H1 (cell line): ENCODE data around the gene GNL3L. TPM values are rescaled to one million over a fixed set of nuclear protein-coding genes. Genes with fewer than 3 reads are reported as not detected.
"Not testable (repeated sequence)": the region's sequence is repeated elsewhere in the genome, so short reads cannot be mapped to it uniquely, and the experiment has no call there.

Source experiments
- CTCF ChIA-PET: fragments of 300-600 bp; sonication (Branson Sonifier 250); formaldehyde crosslinking; loops from one replicate; lab custom pipeline; 2021; ENCODE audit not compliant: partially characterized antibody; lab: Charles Lee
- POLR2A ChIA-PET: fragments of 300-600 bp; sonication (Branson Sonifier 250); formaldehyde crosslinking; loops from one replicate; lab custom pipeline; 2021; ENCODE audit warnings: inconsistent platforms; ENCODE audit not compliant: partially characterized antibody; lab: Charles Lee
- DNase-seq, 2 experiments: peaks; one replicate each; pipeline versions ENCODE4 v3.0.0 to v3.0.0-alpha.2; 2010 to 2022; ENCODE audit warnings: low spot score in 2 of 2, low read depth in 1 of 2, mixed read lengths in 1 of 2
- FAIRE-seq: peaks from 2 replicates; lab custom pipeline; 2011; peaks lifted over from hg19 to GRCh38; lab: Jason Lieb, UNC
- H2AFZ ChIP-seq: 2 replicates; pipeline ENCODE4 v1.8.1; 2012; ENCODE audit warnings: low read length, inconsistent platforms
- H2AK5ac ChIP-seq: 2 replicates; pipeline ENCODE4 v1.6.1; 2013; ENCODE audit warnings: low read depth, low read length
- H2BK120ac ChIP-seq: replicated peaks from 2 replicates; pipeline ENCODE3; 2013; ENCODE audit warnings: low read depth, low read length, inconsistent platforms
- H2BK12ac ChIP-seq: 2 replicates; pipeline ENCODE4 v1.6.1; 2013; ENCODE audit warnings: low read depth, low read length
- H2BK15ac ChIP-seq: 2 replicates; pipeline ENCODE4 v1.6.1; 2013; ENCODE audit warnings: low read length
- H2BK20ac ChIP-seq: 2 replicates; pipeline ENCODE4 v1.6.1; 2013; ENCODE audit warnings: low read length
- H2BK5ac ChIP-seq: 2 replicates; pipeline ENCODE4 v1.6.1; 2013; ENCODE audit warnings: low read depth, low read length
- H3K14ac ChIP-seq: 2 replicates; pipeline ENCODE4 v1.6.1; 2013; ENCODE audit warnings: inconsistent platforms; ENCODE audit not compliant: insufficient read length
- H3K18ac ChIP-seq: 2 replicates; pipeline ENCODE4 v1.6.1; 2013; ENCODE audit warnings: low read length; ENCODE audit errors: extremely low read depth
- H3K23ac ChIP-seq: 2 replicates; pipeline ENCODE4 v1.6.1; 2013; ENCODE audit warnings: inconsistent platforms; ENCODE audit not compliant: insufficient read length
- H3K23me2 ChIP-seq: 2 replicates; pipeline ENCODE4 v1.6.1; 2013; ENCODE audit warnings: low read depth, low read length
- H3K27ac ChIP-seq: 2 replicates; pipeline ENCODE4 v1.6.1; 2011; ENCODE audit warnings: low read depth, low read length, inconsistent platforms
- H3K27me3 ChIP-seq, 4 experiments: replicated peaks in 1 of 4; 1 replicate in 1 of 4; 2 replicates in 3 of 4; pipeline versions ENCODE4 v1.6.1 to v1.8.1; 2011 to 2013; ENCODE audit warnings: low read length in 3 of 4, mild to moderate bottlenecking in 3 of 4, inconsistent platforms in 2 of 4, mixed read lengths in 2 of 4, moderate library complexity in 1 of 4; ENCODE audit not compliant: control insufficient read depth in 3 of 4, insufficient read depth in 3 of 4; ENCODE audit errors: extremely low read depth in 1 of 4
- H3K36me3 ChIP-seq, 4 experiments: 2 replicates each; pipeline versions ENCODE4 v1.6.1 to v1.8.1; 2011 to 2013; ENCODE audit warnings: mild to moderate bottlenecking in 4 of 4, low read length in 3 of 4, moderate library complexity in 2 of 4, control low read depth in 1 of 4, inconsistent platforms in 1 of 4; ENCODE audit not compliant: insufficient read depth in 4 of 4, control insufficient read depth in 2 of 4
- H3K4ac ChIP-seq: replicated peaks from 2 replicates; pipeline ENCODE3; 2013; ENCODE audit warnings: low read length, low read depth, mixed read lengths, inconsistent platforms; ENCODE audit not compliant: insufficient read length
- H3K4me1 ChIP-seq, 4 experiments: replicated peaks in 1 of 4; 1 replicate in 1 of 4; 2 replicates in 3 of 4; pipeline versions ENCODE4 v1.6.1 to v1.8.1; 2011 to 2013; ENCODE audit warnings: low read length in 3 of 4, inconsistent platforms in 2 of 4, mixed read lengths in 1 of 4; ENCODE audit not compliant: insufficient read depth in 4 of 4, control insufficient read depth in 3 of 4
- H3K4me2 ChIP-seq, 2 experiments: 2 replicates each; pipeline versions ENCODE4 v1.6.1 to v1.8.1; 2011 to 2013; ENCODE audit warnings: low read depth in 2 of 2, low read length in 2 of 2, control low read depth in 1 of 2, inconsistent platforms in 1 of 2, mild to moderate bottlenecking in 1 of 2; ENCODE audit not compliant: insufficient read depth in 1 of 2
- H3K4me3 ChIP-seq, 4 experiments: fragments of 200-600, 300-600 bp in 1 of 4; sonication (generic), shearing (Covaris generic), sonication (Bioruptor Twin) in 1 of 4; 2 replicates each; pipeline versions ENCODE4 v1.5.1 to v1.8.1; 2011 to 2016; ENCODE audit warnings: low read length in 4 of 4, low read depth in 3 of 4, control low read depth in 2 of 4, inconsistent platforms in 2 of 4, mild to moderate bottlenecking in 2 of 4, mixed read lengths in 1 of 4, moderate library complexity in 1 of 4; ENCODE audit not compliant: insufficient read depth in 2 of 4; ENCODE audit errors: extremely low read depth in 1 of 4
- H3K56ac ChIP-seq: replicated peaks from 2 replicates; pipeline ENCODE3; 2013; ENCODE audit warnings: low read depth, mild to moderate bottlenecking, mixed read lengths, low read length, inconsistent platforms; ENCODE audit not compliant: insufficient read length
- H3K79me1 ChIP-seq: 2 replicates; pipeline ENCODE4 v1.6.1; 2013; ENCODE audit warnings: low read depth, low read length, control low read depth
- H3K79me2 ChIP-seq, 2 experiments: 2 replicates each; pipeline versions ENCODE4 v1.6.1 to v1.8.1; 2012 to 2013; ENCODE audit warnings: low read length in 2 of 2, mild to moderate bottlenecking in 2 of 2, inconsistent platforms in 1 of 2; ENCODE audit not compliant: insufficient read depth in 2 of 2, control insufficient read depth in 1 of 2
- H3K9ac ChIP-seq, 4 experiments: replicated peaks in 1 of 4; 1 replicate in 1 of 4; 2 replicates in 3 of 4; pipeline versions ENCODE4 v1.6.1 to v1.8.1; 2011 to 2013; ENCODE audit warnings: low read depth in 3 of 4, low read length in 3 of 4, control low read depth in 2 of 4, mild to moderate bottlenecking in 2 of 4, moderate library complexity in 2 of 4, inconsistent platforms in 1 of 4; ENCODE audit errors: extremely low read depth in 1 of 4
- H3K9me3 ChIP-seq, 2 experiments: 2 replicates each; pipeline versions ENCODE4 v1.6.1 to v1.8.1; 2012 to 2013; ENCODE audit warnings: mild to moderate bottlenecking in 2 of 2, moderate library complexity in 2 of 2, control low read depth in 1 of 2, inconsistent platforms in 1 of 2, low read depth in 1 of 2, low read length in 1 of 2, mixed read lengths in 1 of 2; ENCODE audit not compliant: insufficient read depth in 2 of 2
- H4K20me1 ChIP-seq, 2 experiments: replicated peaks in 1 of 2; 2 replicates each; pipeline versions ENCODE3 to v1.8.1; 2011 to 2013; ENCODE audit warnings: inconsistent platforms in 2 of 2, low read length in 2 of 2, mild to moderate bottlenecking in 1 of 2; ENCODE audit not compliant: insufficient read depth in 2 of 2, control insufficient read depth in 1 of 2
- H4K5ac ChIP-seq: 2 replicates; pipeline ENCODE4 v1.6.1; 2013; ENCODE audit warnings: low read length, low read depth, mixed read lengths, inconsistent platforms; ENCODE audit not compliant: insufficient read length
- H4K8ac ChIP-seq: 2 replicates; pipeline ENCODE4 v1.8.0; 2013; ENCODE audit warnings: mild to moderate bottlenecking, moderate library complexity, low read length, inconsistent platforms; ENCODE audit not compliant: insufficient read depth; ENCODE audit errors: extremely low read depth
- H4K91ac ChIP-seq: replicated peaks from 2 replicates; pipeline ENCODE3; 2013; ENCODE audit warnings: low read length, mixed read lengths, inconsistent platforms; ENCODE audit not compliant: insufficient read length
- CTBP2 ChIP-seq: IDR thresholded peaks from 2 replicates; pipeline ENCODE4 v1.7.0; 2011; ENCODE audit warnings: borderline replicate concordance, mild to moderate bottlenecking, moderate library complexity, mixed read lengths, low read length; ENCODE audit not compliant: insufficient read depth, insufficient read length
- EGR1 ChIP-seq: IDR thresholded peaks from 2 replicates; pipeline ENCODE4 v1.6.1; 2011; ENCODE audit warnings: low read depth, low read length, borderline replicate concordance
- RFX5 ChIP-seq: IDR thresholded peaks from 2 replicates; pipeline ENCODE4 v1.6.1; 2011; ENCODE audit warnings: low read depth, low read length, improper control_type of control experiment, borderline replicate concordance
- WGBS, 2 experiments: shearing (Covaris generic) in 1 of 2; methylation state at CpG; one replicate each; pipeline versions ENCODE4 v1.1.6 to v1.1.7; 2013 to 2015; ENCODE audit warnings: low lambda C conversion rate in 2 of 2, mixed read lengths in 2 of 2, inconsistent platforms in 1 of 2, low coverage in 1 of 2, missing lambda C conversion rate in 1 of 2; ENCODE audit not compliant: insufficient replicate concordance in 2 of 2, insufficient coverage in 1 of 2, insufficient read length in 1 of 2; ENCODE audit errors: extremely low coverage in 1 of 2, missing lambda C conversion rate in 1 of 2; 5-methylcytosine and 5-hydroxymethylcytosine counted together
- polyA plus RNA-seq, 7 experiments: library from polyadenylated mRNA; depleted of rRNA in 3 of 7; stranded (reverse) in 5 of 7; unstranded in 2 of 7; fragments of >200 nt in 5 of 7; fragments of 200-250 nt in 2 of 7; gene quantifications; 1 replicate in 5 of 7; 2 replicates in 1 of 7; 4 replicates in 1 of 7; pipeline versions ENCODE4 v1.2.1 to v1.2.3, GENCODE V29; 2011 to 2013; ENCODE audit warnings: missing spikeins in 2 of 7, mixed read lengths in 2 of 7
- total RNA-seq: library from RNA; stranded (reverse); fragmentation: NEBNext Ultra II Directional; extraction: Animal tissue kit (Norgen Biotek cat#: 25700); gene quantifications from 2 replicates; pipeline ENCODE4 v1.2.1, GENCODE V29; 2021

GNL3L gene
- total and polyA plus RNA-seq, 2 of the 8 experiments (the other 6 are each of a cell fraction or from before 2014, with no cell fraction given) = 19.1 to 71.2 TPM

- no peak for TF ChIP-seq RFX5
- TF ChIP-seq CTBP2 = no peak
- no peak for TF ChIP-seq EGR1
These were observed 40.3 kb downstream of the GNL3L start (continued) for GRCh38 chrX:54570332-54570731.

- H3K14ac ChIP-seq, H3K4me1 ChIP-seq, DNase-seq, H2AK5ac ChIP-seq, H2BK5ac ChIP-seq, CTCF ChIA-PET, H4K5ac ChIP-seq, FAIRE-seq, H4K20me1 ChIP-seq, H3K18ac ChIP-seq, H2BK15ac ChIP-seq, H3K27me3 ChIP-seq, H3K4me2 ChIP-seq, H3K56ac ChIP-seq, H3K23ac ChIP-seq, H3K79me2 ChIP-seq, H4K8ac ChIP-seq, H3K9me3 ChIP-seq, H3K4ac ChIP-seq, H2BK12ac ChIP-seq, H2BK20ac ChIP-seq, H2BK120ac ChIP-seq, H3K4me3 ChIP-seq, H2AFZ ChIP-seq, H3K27ac ChIP-seq, H3K23me2 ChIP-seq, POLR2A ChIA-PET, H3K9ac ChIP-seq, H3K79me1 ChIP-seq, H4K91ac ChIP-seq, H3K36me3 ChIP-seq: not testable (repeated sequence)
- no CpG with 5 or more reads among the region's 31 CpGs for WGBS, 2 experiments
These were observed 42.6 kb downstream of the GNL3L start for GRCh38 chrX:54572641-54573040.
